Lower leg skin (tissue), 3 donors: ENCODE measurements around the gene SLC22A4.

Experiments
- POLR2A ChIP-seq, 2 donors: fragments of 450-650 bp; IDR thresholded peaks; one replicate each; pipeline ENCODE4 v1.6.1; 2016 to 2017; ENCODE audit warnings: antibody characterized with exemption in 2 of 2, mild to moderate bottlenecking in 1 of 2, moderate library complexity in 1 of 2
- TF ChIP-seq, protein P1 (sequence below), 3 donors: fragments of 450-650 bp; IDR thresholded peaks; one replicate each; pipeline ENCODE4 v1.5.1; 2016; ENCODE audit warnings: antibody characterized with exemption in 3 of 3, mild to moderate bottlenecking in 3 of 3, moderate library complexity in 2 of 3

- TF ChIP-seq, protein P1, sequence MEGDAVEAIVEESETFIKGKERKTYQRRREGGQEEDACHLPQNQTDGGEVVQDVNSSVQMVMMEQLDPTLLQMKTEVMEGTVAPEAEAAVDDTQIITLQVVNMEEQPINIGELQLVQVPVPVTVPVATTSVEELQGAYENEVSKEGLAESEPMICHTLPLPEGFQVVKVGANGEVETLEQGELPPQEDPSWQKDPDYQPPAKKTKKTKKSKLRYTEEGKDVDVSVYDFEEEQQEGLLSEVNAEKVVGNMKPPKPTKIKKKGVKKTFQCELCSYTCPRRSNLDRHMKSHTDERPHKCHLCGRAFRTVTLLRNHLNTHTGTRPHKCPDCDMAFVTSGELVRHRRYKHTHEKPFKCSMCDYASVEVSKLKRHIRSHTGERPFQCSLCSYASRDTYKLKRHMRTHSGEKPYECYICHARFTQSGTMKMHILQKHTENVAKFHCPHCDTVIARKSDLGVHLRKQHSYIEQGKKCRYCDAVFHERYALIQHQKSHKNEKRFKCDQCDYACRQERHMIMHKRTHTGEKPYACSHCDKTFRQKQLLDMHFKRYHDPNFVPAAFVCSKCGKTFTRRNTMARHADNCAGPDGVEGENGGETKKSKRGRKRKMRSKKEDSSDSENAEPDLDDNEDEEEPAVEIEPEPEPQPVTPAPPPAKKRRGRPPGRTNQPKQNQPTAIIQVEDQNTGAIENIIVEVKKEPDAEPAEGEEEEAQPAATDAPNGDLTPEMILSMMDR (IDR thresholded peaks at IDR 0.05): no peak
- TF ChIP-seq POLR2A (IDR thresholded peaks at IDR 0.05): no peak
These were observed 93.5 kb downstream of the SLC22A4 start for GRCh38 chr5:132387640-132388117.
